Esophagus (tissue), 2 donors: ENCODE results near the gene JTB. TPM values are rescaled to one million over a fixed set of nuclear protein-coding genes. Genes with fewer than 3 reads are reported as not detected.

Experiments
- H3K27ac ChIP-seq, 2 donors: one replicate each; pipeline ENCODE4 v1.5.1; 2013; ENCODE audit warnings: low read depth in 2 of 2, mild to moderate bottlenecking in 2 of 2, inconsistent platforms in 1 of 2, low read length in 1 of 2, moderate library complexity in 1 of 2
- H3K27me3 ChIP-seq, 2 donors: one replicate each; pipeline ENCODE4 v1.6.1; 2013; ENCODE audit warnings: low read length in 2 of 2, control low read depth in 1 of 2, mild to moderate bottlenecking in 1 of 2; ENCODE audit not compliant: insufficient read depth in 2 of 2, control insufficient read depth in 1 of 2
- H3K36me3 ChIP-seq, 2 donors: one replicate each; pipeline ENCODE4 v1.6.1; 2013; ENCODE audit warnings: low read length in 1 of 2; ENCODE audit not compliant: control insufficient read depth in 2 of 2, insufficient read depth in 2 of 2
- H3K4me1 ChIP-seq, 2 donors: one replicate each; pipeline ENCODE4 v1.6.1; 2013; ENCODE audit warnings: low read length in 1 of 2; ENCODE audit not compliant: control insufficient read depth in 2 of 2, insufficient read depth in 2 of 2
- H3K4me3 ChIP-seq, 2 donors: one replicate each; pipeline ENCODE4 v1.5.1; 2013; ENCODE audit warnings: low read length in 2 of 2, mild to moderate bottlenecking in 2 of 2, low read depth in 1 of 2, moderate library complexity in 1 of 2
- H3K9me3 ChIP-seq, 2 donors: one replicate each; pipeline ENCODE4 v1.6.1; 2013; ENCODE audit warnings: mild to moderate bottlenecking in 2 of 2, low read depth in 1 of 2, low read length in 1 of 2, moderate library complexity in 1 of 2; ENCODE audit not compliant: control insufficient read depth in 2 of 2, insufficient read depth in 1 of 2
- WGBS, 2 donors: extraction: QIAGEN DNeasy Blood & Tissue Kit; methylation state at CpG; one replicate each; pipeline ENCODE4 v1.1.7; 2013; 5-methylcytosine and 5-hydroxymethylcytosine counted together
- polyA plus RNA-seq, 2 donors: library from polyadenylated mRNA; stranded (reverse); fragments of 200-250 nt; gene quantifications; one replicate each; pipeline ENCODE4 v1.2.3, GENCODE V29; 2013
- donor health status: healthy with polysubstance abuse.
- donor health status: Bipolar disorder and iron deficiency.

JTB gene
- polyA plus RNA-seq, 2 donors: 79.1 to 134 TPM

DNA sequence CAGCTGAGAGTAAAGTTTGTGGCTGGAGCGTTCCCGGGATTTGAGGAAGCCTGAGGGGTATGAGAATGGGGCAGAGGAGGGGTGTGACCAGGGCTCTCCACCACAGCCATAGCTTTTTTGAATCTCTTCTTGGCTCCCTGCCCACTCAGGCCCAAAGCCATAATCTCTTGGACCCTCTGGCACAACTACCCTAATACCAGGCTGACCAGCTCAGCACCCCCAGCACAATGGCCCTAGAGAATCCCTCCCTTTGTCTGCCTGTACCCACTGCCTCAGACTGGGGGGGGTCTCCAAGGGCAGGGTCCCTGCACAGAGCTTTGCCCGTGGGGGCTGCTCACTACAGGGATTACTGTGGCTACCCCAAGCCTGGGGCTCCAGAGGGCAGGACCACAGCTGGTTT lies 38.5 kb downstream of the JTB start:
- peaks cover 28 to 62% of the 10 kb centered on the region in 2 donors for H3K36me3 ChIP-seq
- 97 to 98% methylated on average over 3 of the region's 3 CpGs for WGBS, 2 donors

DNA sequence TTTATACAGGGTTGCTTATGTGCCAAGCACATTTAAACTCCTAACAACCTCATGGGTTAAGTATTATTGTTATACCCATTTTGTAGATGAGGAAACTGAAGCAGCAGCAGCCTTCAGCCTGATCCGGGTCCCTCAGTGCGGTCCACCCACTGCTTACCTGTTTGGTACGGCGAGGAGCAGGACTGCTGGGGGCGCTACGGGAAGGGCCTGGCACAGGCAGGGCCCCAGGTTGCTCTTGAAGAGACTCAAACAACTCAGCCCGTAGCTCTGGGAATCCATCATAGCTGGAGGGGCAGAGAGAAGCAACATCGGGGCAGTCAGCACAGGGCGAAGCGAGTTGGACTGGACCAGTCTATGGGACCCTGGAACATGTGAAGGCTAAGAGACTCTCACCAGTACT lies 40.1 kb downstream of the JTB start:
- H3K4me3 ChIP-seq: no peak overlapping the region
- H3K9me3 ChIP-seq: no peaks in the 10 kb centered on the region
- peaks cover 30 to 73% of the 10 kb centered on the region in 2 donors for H3K36me3 ChIP-seq
- 96% methylated on average over 10 of the region's 10 CpGs for WGBS, 2 donors
- no peaks in the 10 kb centered on the region for H3K4me1 ChIP-seq
- no peak overlapping the region for H3K27ac ChIP-seq
- H3K27me3 ChIP-seq: no peaks in the 10 kb centered on the region

More for the DNA sequence above, 38.5 kb downstream of the JTB start:
- Histone ChIP-seq H3K27me3 (no peaks in the 10 kb centered on the region), H3K4me3 (no peak overlapping the region), H3K27ac (no peak overlapping the region), H3K4me1 (peaks cover 0 to 2% of the 10 kb centered on the region in 2 donors), H3K9me3 (no peaks in the 10 kb centered on the region)

DNA sequence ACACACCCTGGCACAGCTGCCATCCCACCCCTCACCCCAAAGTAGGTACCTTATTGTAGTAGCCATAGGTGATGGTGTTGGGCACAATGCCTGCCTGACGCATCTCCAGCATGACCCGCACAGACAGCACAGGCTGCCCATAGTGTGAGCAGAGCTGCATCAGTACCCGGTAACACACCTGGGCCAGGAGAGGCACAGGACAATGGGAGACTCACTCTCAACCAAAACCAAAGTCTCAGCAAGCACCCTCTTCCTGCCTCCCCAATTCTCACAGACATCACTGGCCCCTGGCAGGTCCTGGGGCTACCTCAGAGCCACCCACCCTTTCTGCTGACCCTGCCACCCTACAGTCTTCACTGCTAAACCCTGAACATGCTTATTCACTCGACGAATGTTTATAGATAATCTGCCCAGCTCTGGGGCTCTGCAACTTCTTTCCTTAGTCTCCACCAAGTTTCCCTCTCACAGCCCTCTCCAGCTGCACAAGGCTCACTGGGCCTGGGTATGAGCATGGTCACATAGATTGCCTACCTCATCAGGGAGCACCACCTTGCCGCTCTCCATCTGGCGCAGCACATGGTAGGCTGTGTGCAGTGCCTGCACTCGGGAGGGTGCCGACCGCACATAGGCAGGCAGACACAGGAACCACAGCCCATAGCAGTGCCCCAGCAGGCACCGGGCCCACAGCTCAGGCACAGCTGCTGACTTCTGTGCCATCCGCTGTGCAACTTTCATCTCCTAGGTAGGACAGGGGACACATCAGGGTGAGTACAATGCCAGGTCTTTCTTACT lies 41.3 kb downstream of the JTB start:
- Histone ChIP-seq H3K4me1 (no peaks in the 10 kb centered on the region), H3K27me3 (no peaks in the 10 kb centered on the region), H3K4me3 (no peak overlapping the region), H3K36me3 (peaks cover 29 to 69% of the 10 kb centered on the region in 2 donors), H3K9me3 (no peaks in the 10 kb centered on the region), H3K27ac (no peak overlapping the region)
- 93 to 95% methylated on average over 12 of the region's 12 CpGs for WGBS, 2 donors

DNA sequence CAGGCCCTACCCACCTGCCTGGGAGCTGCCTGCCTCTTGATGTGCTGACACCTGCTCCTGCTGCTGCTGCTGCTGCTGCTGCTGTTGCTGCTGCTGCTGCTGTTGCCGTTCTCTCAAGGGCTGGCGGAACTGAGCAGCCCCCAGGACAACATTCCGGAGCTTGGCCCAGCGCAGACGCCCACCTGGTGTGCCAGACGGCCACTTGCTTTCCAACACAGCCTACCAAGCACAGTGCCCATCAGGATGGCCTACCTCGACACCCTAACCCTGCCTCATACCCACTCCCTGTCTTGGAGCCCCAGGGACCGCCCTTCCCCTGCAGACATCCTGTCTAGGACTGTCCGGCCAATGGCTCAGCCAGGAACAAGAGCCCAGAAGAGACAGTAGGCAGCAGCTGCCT lies 42.7 kb downstream of the JTB start:
- no peak overlapping the region for H3K4me3 ChIP-seq
- H3K9me3 ChIP-seq: no peaks in the 10 kb centered on the region
- no peak overlapping the region for H3K27ac ChIP-seq
- H3K27me3 ChIP-seq: no peaks in the 10 kb centered on the region
- 96 to 97% methylated on average over 9 of the region's 9 CpGs for WGBS, 2 donors
- H3K36me3 ChIP-seq: peaks cover 25 to 62% of the 10 kb centered on the region in 2 donors
- no peaks in the 10 kb centered on the region for H3K4me1 ChIP-seq

DNA sequence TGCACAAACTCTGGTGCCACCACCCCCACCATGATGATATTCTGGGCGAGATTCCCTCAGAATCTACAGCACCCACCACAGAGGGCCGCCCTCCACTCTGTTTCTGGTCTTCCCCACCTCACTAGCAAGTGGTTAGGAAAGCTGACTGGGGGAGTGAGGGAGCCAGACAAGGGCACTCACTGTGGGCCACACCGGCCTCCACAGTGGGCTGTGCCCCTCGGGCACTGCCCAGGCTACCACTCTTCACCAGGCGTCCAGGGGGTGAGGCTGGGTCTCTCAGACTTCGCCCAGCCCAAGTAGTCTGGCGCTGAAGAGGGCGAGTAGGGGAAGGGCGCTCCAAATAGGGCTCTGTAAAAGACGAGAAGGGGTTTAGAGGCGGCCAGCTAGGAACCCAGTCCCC lies 43.5 kb downstream of the JTB start:
- H3K27ac ChIP-seq: no peak overlapping the region
- H3K36me3 ChIP-seq: peaks cover 28 to 57% of the 10 kb centered on the region in 2 donors
- no peak overlapping the region for H3K4me3 ChIP-seq
- 95 to 97% methylated on average over 11 of the region's 11 CpGs for WGBS, 2 donors
- no peaks in the 10 kb centered on the region for H3K9me3 ChIP-seq
- H3K4me1 ChIP-seq: no peaks in the 10 kb centered on the region
- no peaks in the 10 kb centered on the region for H3K27me3 ChIP-seq

DNA sequence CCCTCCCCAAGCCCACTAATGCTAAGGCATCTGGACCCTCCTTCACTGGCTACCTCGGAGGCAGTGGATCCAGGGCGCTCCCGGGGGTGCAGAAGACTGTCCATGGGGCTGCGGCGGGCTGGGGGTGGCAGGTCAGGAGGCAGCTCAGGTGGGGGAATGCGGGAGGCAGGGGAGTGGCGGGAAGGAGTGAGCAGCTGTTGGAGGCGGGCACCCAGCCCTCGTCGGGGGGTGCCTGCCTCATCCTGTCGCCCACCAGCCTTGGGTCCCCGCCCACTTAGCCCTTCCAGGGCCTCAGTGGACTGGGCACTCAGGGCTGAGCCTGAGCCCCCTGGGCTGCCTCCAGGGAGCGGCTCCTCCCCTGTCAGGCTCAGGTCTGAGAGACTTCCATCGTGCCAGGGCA lies 44.0 kb downstream of the JTB start:
- no peak overlapping the region for H3K4me3 ChIP-seq
- no peak overlapping the region for H3K27ac ChIP-seq
- 93% methylated on average over 14 of the region's 14 CpGs for WGBS, 2 donors
- no peaks in the 10 kb centered on the region for H3K27me3 ChIP-seq
- no peaks in the 10 kb centered on the region for H3K4me1 ChIP-seq
- peaks cover 28 to 53% of the 10 kb centered on the region in 2 donors for H3K36me3 ChIP-seq
- no peaks in the 10 kb centered on the region for H3K9me3 ChIP-seq

DNA sequence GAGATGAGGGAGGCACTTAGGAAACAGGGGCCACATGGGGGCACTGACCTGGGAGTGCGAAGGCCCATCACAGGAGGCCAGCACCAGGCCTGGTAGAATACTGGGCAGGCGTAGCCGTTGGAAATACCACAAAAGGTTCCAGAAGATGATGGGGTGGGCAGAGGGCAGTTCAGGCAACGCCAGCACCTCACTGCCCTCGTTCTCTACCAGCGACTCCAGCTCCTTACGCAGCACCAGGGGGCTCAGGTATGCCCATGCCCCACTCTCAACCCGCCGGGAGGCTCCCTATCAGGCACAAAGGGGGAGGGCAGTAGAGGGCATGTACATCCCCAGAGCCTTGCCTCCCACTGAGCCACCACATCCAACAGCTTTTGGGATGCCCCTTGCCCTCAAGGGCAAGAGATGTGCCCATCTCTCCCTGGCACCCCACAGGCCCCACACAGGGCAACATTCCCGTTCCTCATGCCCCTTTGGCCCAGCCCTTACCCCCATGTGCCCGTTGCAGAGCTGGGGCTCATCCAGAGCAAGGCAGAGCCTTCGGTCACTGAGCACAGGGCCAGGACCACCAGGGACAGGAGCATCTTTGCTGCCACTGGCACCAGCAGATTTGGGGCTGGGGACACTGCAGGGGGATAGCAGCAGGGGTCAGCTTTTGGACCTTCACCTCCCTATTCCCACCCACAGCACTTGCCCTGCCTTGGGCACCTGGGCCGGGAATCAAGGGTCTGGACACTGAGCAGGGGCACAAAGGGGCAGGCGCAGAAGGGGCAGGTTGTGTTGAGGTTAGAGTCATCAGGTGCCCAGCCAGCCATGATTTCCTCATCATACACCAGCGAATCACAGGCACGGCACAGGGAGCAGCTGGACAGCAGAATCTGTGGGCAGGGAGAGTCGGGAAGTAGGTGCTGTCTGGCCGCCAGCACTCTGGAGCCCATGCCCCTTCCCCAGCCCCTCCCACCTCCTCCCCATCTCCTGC lies 45.0 kb downstream of the JTB start:
- no peaks in the 10 kb centered on the region for H3K4me1 ChIP-seq
- WGBS, 2 donors: 93 to 96% methylated on average over 18 of the region's 18 CpGs
- H3K9me3 ChIP-seq: no peaks in the 10 kb centered on the region
- H3K4me3 ChIP-seq: no peak overlapping the region
- no peak overlapping the region for H3K27ac ChIP-seq
- H3K36me3 ChIP-seq: peaks cover 23 to 48% of the 10 kb centered on the region in 2 donors
- no peaks in the 10 kb centered on the region for H3K27me3 ChIP-seq

DNA sequence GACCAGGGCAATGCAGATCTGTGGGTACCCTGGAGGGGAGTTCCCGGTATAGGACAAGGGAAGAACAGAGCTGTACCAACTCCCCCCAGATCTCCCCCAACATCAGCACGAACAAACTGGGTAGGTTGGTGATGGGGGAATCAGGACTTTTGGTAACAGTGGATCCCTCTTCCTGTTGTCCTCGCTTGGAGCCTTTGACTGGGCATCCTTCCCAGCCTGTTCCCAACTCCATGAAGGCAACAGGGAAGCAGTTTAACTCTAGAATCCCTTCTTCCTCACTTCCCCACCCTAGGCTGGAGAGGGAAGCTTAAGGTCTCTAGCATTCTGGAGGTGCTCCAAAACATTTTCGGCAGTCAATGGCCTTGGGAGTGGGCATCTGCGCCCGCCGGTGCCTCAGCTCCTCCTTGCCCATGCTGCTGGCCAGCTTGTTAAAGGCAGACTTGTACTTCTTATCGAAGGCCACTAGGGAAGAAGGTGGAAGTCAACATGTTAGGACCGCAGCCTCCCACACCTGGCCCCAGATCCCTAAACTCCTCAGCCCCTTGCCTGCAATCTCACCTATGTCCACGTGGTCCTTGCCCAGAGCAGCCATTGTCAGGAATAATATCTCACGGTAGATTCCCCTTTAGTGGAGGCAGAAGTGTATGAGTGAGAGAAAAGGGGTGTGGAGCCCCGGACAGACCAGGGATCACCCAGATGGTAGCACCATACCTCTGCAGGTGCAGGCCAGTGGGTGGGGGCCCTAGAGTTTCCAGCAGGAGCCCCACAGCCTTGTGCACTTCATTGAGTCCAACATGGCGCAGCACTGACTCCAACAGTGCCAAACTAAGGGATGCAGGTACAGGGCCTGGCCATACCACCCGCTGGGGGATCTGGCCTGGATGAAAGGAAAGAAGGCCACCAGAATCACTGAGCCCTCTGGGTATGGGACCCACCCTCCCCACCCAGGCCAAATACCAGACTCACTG lies 47.2 kb downstream of the JTB start:
- WGBS, 2 donors: 84 to 85% methylated on average over 14 of the region's 14 CpGs
- no peaks in the 10 kb centered on the region for H3K27me3 ChIP-seq
- peaks cover 14 to 32% of the 10 kb centered on the region in 2 donors for H3K36me3 ChIP-seq
- H3K27ac ChIP-seq: no peak overlapping the region
- no peaks in the 10 kb centered on the region for H3K9me3 ChIP-seq
- no peak overlapping the region for H3K4me3 ChIP-seq
- H3K4me1 ChIP-seq: no peaks in the 10 kb centered on the region

DNA sequence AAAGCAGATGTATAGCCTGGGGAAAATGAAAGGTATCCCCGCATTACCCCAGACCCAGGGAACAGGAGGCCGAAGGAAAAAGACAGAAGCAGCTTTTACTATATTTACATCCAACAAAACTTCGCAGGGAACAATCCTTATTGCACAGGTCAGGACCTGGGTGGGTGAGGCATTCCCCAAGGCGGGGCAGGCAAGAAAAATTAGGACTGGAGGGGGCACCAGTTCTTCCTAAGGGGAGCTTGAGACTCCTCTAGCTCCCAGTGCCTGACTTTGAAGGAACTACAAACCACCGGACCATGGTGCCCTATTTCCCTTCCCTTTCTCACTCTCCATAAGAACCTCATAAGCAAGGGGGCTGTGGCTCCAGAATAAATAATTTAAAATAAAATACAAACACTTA lies 48.0 kb downstream of the JTB start:
- WGBS, 2 donors: 90 to 95% methylated on average over 5 of the region's 5 CpGs
- Histone ChIP-seq H3K9me3 (no peaks in the 10 kb centered on the region), H3K36me3 (peaks cover 7 to 27% of the 10 kb centered on the region in 2 donors), H3K27ac (no peak overlapping the region), H3K4me1 (no peaks in the 10 kb centered on the region), H3K4me3 (no peak overlapping the region), H3K27me3 (no peaks in the 10 kb centered on the region)
